HG03521 (cell line): ENCODE data around the gene GPATCH1.
A peak's percentile ranks its signal among the peaks of the same experiment; 100 is the strongest.
"Not testable (repeated sequence)": the region's sequence is repeated elsewhere in the genome, so short reads cannot be mapped to it uniquely, and the experiment has no call there.

ENCODE experiments used
- ATAC-seq: cut with Tn5 transposase; IDR thresholded peaks from one replicate; pipeline ENCODE4 v1.9.1; 2021; ENCODE audit warnings: mild to moderate bottlenecking, moderate library complexity; ENCODE audit not compliant: unreplicated experiment

Gene GPATCH1

DNA sequence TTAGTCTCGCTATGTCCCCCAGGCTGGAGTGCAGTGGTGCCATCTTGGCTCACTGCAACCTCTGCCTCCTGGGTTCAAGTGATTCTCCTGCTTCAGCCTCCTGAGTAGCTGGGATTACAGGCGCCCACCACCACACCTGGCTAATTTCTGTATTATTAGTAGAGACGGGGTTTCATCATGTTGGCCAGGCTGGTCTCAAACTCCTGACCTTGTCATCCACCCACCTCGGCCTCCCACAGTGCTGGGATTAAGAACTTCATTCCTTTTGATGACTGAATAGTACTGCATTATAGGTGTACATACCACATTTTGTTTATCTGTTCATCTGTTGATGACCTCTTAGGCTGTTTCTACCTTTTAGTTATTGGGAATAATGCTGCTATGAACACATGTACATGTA is 71.6 kb downstream of the GPATCH1 start:
- not testable (repeated sequence) for ATAC-seq

DNA sequence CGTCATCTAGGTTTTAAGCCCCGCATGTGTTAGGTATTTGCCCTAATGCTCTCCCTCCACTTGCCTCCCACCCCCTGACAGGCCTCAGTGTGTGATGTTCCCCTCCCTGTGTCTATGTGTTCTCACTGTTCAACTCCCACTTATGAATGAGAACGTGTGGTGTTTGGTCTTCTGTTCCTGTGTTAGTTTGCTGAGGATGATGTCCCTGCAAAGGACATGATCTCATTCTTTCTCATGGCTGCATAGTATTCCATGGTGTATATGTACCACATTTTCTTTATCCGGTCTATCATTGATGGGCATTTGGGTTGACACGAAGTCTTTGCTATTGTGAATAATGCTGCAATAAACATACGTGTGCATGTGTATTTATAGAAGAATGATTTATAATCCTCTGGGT is 73.3 kb downstream of the GPATCH1 start:
- not testable (repeated sequence) for ATAC-seq

DNA sequence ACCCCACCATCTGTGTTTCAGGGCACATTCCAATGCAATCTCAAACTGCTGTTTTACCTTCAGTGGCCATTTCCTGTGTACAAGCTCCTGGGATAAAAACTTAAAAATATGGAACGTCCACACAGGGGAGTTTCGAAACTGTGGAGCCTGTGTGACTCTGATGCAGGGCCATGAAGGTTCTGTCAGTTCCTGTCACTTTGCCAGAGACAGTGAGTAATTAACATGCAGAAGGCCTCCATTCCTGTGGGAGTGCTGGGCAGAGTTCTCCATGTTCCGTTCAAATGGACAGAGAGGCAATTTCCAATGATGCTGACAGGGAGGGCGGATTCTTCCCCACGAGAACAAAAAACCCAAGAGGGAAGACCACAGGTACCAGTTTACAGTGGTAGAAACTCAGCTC is 75.4 kb downstream of the GPATCH1 start:
- no peak for ATAC-seq

DNA sequence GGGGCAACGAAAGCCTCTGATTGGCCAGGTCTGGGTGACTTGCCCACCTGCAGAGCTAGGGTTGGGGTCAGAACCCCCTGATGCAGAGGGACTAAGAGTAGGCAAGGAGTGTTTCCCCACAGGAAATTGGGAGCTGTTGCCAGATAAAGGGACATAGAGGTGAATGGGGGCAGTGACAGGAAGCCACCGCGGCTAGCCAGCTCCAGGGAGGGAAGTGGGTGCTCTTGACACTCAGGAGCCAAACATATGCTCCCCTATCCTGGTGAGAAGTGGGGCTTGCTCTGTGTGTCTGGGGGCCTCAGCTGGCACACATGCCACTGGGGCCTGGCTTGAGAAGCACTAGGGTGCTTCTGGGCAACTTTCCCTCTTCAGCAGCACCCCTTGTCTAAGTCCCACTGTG is 76.9 kb downstream of the GPATCH1 start:
- no peak for ATAC-seq

DNA sequence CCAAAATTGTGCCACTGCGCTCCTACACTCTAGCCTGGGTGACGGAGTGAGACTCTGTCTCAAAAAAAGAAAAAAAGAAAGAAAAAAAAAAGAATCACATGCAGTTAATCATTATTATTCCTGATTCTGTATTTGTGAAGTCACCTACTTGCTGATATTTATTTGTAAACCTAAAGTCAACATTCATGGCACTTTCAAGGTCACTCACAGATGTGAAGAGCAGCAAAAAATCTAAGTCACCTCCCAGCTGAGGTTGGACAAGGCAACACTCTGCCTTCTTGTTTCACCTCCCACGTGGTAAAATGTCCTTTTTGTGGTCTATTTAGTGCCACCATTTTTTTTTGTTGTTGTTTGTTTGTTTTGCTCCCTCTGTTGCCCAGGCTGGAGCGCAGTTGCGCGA is 77.4 kb downstream of the GPATCH1 start:
- ATAC-seq = no peak

DNA sequence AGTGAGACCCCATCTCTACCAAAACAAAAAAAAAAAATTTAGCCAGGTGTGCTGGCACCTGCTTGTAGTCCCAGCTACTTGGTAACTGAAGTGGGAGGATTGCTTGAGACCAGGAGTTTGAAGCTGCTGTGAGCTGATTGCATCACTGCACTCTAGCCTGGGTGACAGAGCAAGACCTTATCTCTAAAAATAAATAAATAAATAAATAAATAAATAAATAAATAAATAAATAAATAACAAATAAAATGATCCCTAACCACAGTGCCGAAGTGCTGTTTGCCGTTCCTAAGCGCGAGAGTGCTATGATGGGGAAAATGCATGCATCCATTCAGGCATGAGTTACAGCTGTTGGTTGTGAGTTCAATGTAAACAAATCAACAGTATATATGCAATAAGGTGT is 78.2 kb downstream of the GPATCH1 start:
- ATAC-seq = no peak

DNA sequence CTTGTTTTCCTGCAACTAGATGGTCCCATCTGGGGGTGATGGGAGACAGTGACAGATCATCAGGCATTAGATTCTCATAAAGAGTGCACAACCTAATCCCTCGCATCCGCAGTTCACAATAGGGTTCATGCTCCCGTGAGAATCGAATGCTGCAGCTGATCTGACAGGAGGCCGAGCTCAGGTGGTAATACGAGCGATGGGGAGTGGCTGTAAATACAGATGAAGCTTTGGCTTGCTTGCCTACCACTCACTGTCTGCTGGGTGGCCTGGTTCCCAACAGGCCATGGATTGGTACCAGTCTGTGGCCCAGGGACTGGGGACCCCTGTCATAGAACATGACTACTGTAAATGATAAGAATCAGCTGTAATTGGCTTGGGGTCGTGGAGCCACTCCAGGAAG is 78.9 kb downstream of the GPATCH1 start:
- ATAC-seq = no peak

DNA sequence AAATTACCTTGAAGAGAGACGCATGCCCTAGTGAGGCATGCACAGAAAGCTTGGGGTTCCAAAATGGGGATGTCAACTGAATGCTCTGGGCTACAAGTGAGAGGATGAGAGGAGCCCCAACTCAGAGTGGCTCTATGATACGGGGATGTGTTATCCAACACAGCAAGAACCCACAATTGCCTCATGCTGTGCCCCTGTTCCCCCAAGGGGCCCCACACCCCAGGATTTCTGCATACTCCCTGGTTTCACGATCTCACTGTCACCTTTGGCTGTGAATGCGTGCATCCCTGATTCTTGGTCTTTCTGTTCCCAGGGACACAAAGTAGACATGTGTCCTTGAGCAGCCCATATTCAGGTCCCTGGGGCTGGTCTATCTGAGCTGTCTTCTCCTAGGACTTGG is 80.2 kb downstream of the GPATCH1 start:
- no peak for ATAC-seq

DNA sequence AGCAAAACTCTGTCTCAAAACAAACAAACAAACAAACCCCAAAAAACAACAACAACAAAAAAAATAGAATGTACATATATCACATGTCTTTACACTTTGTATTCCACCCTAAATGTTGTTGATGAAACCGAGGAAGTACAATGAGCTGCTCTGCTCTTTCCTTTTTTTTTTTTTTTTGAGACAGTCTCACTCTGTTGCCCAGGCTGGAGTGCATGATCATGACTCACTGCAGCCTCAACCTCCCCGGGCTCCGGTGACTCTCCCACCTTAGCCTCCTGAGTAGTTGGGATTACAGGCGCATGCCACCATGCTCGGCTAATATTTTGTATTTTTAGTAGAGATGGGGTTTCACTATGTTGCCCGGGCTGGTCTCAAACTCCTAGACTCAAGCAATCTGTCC is 82.5 kb downstream of the GPATCH1 start:
- ATAC-seq = no peak

DNA sequence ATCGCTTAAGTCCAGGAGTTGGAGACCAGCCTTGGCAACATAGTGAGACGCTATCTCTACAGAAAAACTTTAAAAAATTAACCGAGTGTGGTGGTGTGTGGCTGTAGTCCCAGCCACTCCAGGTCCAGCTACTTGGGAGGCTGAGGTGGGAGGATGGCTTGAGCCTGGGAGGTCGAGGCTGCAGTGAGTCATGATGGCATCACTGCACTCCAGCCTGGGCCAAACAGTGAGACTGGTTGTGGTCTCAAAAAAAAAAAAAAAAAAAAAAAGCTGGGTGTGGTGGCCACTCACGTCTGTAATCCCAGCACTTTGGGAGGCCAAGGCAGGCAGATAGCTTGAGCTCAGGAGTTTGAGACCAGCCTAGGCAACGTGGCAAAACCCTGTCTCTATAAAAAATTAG is 85.1 kb downstream of the GPATCH1 start:
- ATAC-seq = not testable (repeated sequence)

DNA sequence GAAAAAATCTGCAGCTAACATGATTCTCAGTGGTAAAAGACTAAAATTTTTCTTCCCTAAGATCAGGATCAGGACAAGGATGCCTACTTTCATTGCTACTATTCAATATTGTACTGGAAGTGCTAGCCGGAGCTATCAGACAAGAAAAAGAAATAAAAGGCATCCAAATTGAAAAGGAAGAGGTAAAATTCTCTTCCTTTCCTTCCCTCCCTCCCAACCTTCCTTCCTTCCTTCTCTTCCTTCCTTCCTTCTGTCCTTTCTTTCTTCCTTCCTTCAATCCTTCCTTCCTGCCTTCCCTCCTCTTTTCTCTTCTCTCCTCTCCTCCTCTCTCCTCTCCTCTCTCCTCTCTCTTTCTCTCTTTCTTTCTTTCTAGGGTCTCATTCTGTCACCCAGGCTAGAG is 86.5 kb downstream of the GPATCH1 start:
- no peak for ATAC-seq

DNA sequence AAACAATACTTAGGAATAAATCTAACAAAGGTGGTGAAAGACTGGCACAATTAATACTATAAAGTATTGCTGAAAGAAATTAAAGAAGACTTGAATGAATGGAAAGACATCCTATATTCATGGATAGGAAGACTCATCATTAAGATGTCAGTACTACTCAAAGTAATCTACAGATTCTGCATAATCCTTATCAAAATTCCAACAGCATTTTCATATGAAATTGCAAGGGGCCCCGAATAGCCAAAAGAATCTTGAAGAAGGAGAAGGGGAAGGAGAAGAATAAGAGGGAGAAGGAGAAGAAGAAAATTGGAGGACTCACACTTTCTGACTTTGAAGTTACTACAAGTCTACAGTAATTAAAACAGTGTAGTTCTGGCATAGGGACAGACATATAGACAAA is 87.5 kb downstream of the GPATCH1 start:
- ATAC-seq = no peak

DNA sequence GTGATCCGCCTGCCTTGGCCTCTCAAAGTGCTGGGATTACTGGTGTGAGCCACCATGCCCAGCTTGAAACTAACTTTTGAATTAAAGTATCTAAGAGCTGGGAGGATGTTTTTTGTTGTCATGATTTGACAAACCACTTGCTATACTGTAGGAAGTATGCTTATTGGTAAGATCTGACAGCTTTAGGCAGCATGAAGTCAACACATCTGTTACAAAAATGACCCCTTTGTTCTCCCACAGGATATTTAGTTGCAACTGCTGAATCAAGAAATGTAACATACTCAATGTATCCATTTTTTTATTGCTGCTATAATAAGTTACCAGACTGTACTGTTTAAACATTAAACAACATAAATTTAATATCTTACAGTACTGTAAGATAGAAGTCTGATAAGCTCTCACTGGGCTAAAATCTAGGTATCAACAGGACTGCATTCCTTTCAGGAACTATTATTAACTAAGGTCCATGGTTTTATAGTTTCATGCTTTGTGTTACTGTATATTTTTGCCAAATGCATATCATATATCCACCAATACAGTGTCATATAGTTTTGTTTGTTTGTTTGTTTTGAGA is 90.3 kb downstream of the GPATCH1 start:
- no peak for ATAC-seq

DNA sequence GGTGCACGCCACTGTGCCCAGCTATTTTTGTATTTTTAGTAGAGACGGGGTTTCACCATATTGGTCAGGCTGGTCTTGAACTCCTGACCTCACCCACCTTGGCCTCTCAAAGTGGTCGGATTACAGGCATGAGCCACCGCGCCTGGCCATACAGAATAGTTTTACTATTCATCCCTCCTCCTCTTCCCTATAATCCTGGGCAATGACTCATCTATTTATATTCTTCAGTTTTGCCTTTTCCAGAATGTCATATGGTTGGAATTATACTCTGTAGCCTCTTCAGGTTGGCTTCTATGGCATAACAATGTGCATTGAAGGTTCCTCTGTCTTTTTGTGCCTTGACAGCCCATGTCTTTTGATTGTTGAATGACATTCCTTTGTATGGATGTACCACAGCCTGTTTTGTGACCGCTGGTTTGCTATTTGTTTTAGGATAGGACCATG is 91.0 kb downstream of the GPATCH1 start:
- ATAC-seq = no peak

DNA sequence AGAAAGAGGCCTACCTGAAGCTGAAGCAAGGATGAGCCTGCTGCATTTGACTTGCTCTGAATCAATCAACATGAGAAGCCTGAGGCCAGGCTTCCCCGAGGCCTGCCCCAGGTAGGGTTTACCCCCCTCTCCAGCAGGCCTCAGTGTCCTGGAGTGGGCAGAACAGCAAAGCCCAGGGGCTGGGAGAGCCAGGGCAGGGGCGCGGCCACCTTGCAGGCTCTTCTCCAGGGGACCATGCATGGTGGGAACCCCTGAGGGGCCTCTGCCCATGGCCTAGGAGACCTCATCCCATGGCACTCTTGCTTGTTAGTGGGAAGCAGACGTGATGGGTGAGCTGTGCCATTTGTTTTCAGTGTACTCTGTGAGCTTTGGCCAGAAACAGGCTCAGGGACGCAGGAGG is 93.2 kb downstream of the GPATCH1 start:
- ATAC-seq = no peak

DNA sequence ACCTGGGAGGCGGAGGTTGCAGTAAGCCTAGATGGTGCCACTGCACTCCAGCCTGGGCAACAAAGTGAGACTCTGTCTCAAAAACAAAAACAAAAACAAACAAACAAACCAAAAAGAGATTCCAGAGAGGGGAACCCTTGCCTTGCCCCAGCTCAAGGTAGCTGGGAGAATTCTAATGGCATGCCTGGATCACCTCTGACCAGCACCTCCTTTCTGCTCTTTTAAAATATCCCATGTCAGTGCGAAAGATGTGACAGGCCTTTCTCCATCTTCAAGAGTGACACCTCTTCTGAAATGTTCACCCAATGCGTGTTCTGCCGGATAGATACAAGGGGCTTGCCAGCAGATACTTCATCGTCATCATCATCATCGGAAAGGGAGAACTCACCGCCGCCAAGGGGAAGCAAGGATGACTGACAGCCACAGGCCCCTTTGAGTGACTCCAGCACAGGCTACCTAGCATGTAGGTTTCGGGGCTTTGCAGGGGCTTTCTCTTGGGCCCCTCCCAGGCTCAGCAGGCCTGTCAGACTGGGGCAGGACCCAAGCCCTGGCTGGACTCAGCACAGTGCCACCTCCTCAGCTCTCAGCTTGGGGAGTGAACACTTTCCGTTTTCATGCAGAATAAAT is 94.3 kb downstream of the GPATCH1 start:
- no peak for ATAC-seq

DNA sequence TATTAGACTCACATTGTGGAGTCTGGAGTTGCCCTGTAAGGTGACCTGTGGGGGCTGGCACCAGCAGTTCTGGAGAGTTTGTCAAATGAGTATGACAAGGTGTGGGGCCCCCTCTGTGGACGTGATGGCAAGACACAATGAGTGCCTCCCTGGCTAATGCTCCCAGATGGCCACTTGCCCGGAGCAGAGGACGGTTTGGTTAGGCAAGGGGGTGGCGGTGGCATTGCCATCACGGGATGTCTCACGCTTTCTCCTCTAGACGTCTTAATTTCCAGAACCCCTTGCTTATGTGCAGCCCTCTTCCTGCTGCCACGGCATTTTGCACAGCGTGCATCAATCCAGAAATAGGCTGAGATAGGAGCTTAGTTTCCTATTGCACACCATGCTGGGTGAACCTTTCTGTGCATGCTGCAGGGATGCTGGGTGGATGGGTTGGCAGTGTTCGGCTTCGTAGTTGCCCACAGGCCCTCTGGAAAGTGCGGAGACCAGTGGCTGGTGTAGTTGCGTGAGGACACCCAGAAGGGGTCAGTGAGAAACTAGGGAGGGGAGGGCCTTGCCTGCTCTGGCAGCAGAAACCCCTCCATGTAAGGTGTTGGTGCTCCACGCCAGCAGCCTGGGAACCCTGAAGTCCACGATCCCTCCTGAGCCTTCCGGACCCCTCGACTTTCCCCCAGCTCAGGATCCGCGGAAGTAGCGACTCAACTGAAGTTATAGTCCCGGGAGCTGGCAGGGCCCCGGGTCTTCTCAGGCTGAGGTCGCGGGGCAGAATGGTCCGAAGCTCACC is 95.1 kb downstream of the GPATCH1 start:
- no peak for ATAC-seq

DNA sequence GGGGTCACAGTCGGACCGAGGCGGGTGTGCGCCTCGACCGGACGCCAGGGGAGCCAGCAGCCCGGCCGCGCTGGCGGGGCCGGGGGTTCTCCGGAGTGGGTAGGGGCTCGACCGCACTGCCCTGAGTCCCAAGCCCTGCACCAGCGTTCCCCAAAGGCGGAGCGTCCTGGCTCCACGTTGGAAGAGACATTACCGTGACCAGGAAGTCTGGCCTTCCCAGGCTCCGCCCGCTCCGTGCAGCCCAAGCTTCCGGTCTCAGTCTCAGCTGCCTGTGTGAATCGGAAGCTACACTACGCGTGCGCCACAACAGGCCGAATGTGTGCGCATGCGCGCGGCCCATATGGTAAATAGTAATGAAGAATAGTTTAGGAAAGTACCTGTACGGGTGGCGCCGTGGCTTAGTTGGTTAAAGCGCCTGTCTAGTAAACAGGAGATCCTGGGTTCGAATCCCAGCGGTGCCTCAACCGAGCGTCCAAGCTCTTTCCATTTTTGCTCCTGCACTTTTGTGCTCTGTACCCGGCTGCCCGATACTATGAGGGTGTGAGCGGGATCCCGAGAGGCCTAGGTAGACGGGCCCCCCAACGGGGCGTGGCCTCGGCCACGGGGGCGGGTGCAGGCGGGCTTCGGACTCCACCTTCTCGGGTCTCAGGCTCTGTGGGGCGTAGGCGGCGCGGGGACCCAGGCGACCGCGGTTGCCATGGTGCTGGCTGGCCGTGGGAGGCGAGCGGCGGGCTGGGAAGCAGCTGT is 95.9 kb downstream of the GPATCH1 start:
- peak; percentile 79 for ATAC-seq

DNA sequence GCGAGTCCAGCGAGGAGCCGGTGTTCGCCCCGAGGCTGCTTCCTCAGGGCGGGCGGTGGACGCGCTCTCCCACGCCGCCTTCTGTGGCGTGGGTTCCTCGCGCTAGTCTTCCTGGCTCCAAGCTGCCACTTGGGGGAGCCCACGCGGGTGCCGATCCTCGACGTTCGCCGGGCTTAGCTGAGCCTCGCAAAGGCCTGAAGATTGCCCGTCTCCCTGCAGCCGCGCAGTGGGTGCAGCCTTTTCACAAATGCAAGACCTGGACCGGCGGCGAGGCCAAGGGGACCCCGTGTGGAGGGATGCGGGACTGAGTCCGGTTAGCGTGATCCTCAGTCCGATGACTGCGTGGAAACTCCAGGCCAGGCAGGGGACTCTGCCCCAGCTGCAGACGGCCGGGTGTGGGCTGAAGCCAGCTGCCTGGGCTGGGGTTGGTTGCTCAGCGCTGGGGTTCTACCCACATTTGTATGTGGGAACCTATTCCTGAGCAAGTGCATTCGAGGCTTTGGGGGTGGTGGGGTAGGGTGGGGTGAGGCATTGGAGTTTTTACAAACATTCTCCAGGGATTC is 96.5 kb downstream of the GPATCH1 start:
- no peak for ATAC-seq
